GM21423 (cell line): ENCODE measurements around the gene SPI1.
"Not testable (repeated sequence)": the region's sequence is repeated elsewhere in the genome, so short reads cannot be mapped to it uniquely, and the experiment has no call there.

ENCODE experiments used
- ATAC-seq: cut with Tn5 transposase; IDR thresholded peaks from one replicate; pipeline ENCODE4 v1.9.1; 2021; ENCODE audit warnings: mild to moderate bottlenecking, moderate library complexity; ENCODE audit not compliant: unreplicated experiment

SPI1 gene

GRCh38 chr11:47342854-47343253, 35.5 kb downstream of the SPI1 start:
- ATAC-seq = no peak

GRCh38 chr11:47342036-47342803, 36.1 kb downstream of the SPI1 start:
- ATAC-seq = no peak

- no peak for ATAC-seq
Observed at GRCh38 chr11:47340980-47341775, 37.2 kb downstream of the SPI1 start.

- ATAC-seq = no peak
Observed at GRCh38 chr11:47340010-47340409, 38.3 kb downstream of the SPI1 start.

- no peak for ATAC-seq
Observed at GRCh38 chr11:47338396-47339241, 39.7 kb downstream of the SPI1 start.

- ATAC-seq = no peak
Observed at GRCh38 chr11:47337229-47337924, 41.0 kb downstream of the SPI1 start.

- ATAC-seq = no peak
Observed at GRCh38 chr11:47336595-47336994, 41.8 kb downstream of the SPI1 start.

GRCh38 chr11:47335733-47336132, 42.6 kb downstream of the SPI1 start:
- ATAC-seq = no peak

- not testable (repeated sequence) for ATAC-seq
Observed at GRCh38 chr11:47334699-47335411, 43.5 kb downstream of the SPI1 start.

GRCh38 chr11:47333886-47334443, 44.4 kb downstream of the SPI1 start:
- no peak for ATAC-seq

- ATAC-seq = no peak
Observed at GRCh38 chr11:47333526-47333845, 44.9 kb downstream of the SPI1 start.

GRCh38 chr11:47332791-47333525, 45.4 kb downstream of the SPI1 start:
- no peak for ATAC-seq

GRCh38 chr11:47332303-47332711, 46.0 kb downstream of the SPI1 start:
- ATAC-seq = no peak

GRCh38 chr11:47331454-47332302, 46.7 kb downstream of the SPI1 start:
- ATAC-seq = no peak

- no peak for ATAC-seq
Observed at GRCh38 chr11:47329987-47330931, 48.1 kb downstream of the SPI1 start.

- ATAC-seq = no peak
Observed at GRCh38 chr11:47329431-47329986, 48.8 kb downstream of the SPI1 start.
